Breast epithelium (tissue), 3 donors: ENCODE measurements around the gene PMEPA1.

Source experiments
- CTCF ChIP-seq, 3 donors: fragments of 450-650 bp; IDR thresholded peaks; one replicate each; pipeline ENCODE4 v1.5.1; 2016 to 2017; ENCODE audit warnings: antibody characterized with exemption in 3 of 3, mild to moderate bottlenecking in 3 of 3, moderate library complexity in 3 of 3
- POLR2A ChIP-seq: fragments of 450-650 bp; IDR thresholded peaks from one replicate; pipeline ENCODE4 v1.6.1; 2016; ENCODE audit warnings: antibody characterized with exemption, mild to moderate bottlenecking, moderate library complexity
- POLR2AphosphoS5 ChIP-seq, 3 donors: sonication (generic); formaldehyde crosslinking; IDR thresholded peaks; one replicate each; pipeline ENCODE4 v1.6.1; 2017; ENCODE audit warnings: antibody characterized with exemption in 3 of 3

GRCh38 chr20:57620274-57620990, 89.4 kb downstream of the PMEPA1 start, which contains the start of gene ZBP1:
- no peak for TF ChIP-seq CTCF (IDR thresholded peaks at IDR 0.05)
- no peak for TF ChIP-seq POLR2AphosphoS5 (IDR thresholded peaks at IDR 0.05)
- no peak for TF ChIP-seq POLR2A
